PFSK-1 (cell line): ENCODE measurements around the gene OSTM1.

Experiments used
- FOXP2 ChIP-seq: optimal IDR thresholded peaks from 2 replicates; pipeline ENCODE3; 2011; ENCODE audit warnings: borderline replicate concordance, control low read depth, inconsistent platforms; ENCODE audit not compliant: insufficient read depth; ENCODE audit errors: extremely low read length, extremely low read depth
- POLR2AphosphoS5 ChIP-seq: IDR thresholded peaks from 2 replicates; pipeline ENCODE4 v1.6.1; 2012; ENCODE audit warnings: low read depth, mild to moderate bottlenecking, control low read depth, low read length, moderate library complexity
- REST ChIP-seq, 2 experiments: IDR thresholded peaks; 2 replicates each; pipeline versions ENCODE4 v1.6.1 to v1.8.0; 2011 to 2012; ENCODE audit warnings: low read depth in 2 of 2, low read length in 2 of 2, control low read depth in 1 of 2, inconsistent platforms in 1 of 2, mild to moderate bottlenecking in 1 of 2, moderate library complexity in 1 of 2; ENCODE audit not compliant: insufficient read depth in 1 of 2
- SIN3A ChIP-seq: IDR thresholded peaks from 2 replicates; pipeline ENCODE4 v1.6.1; 2012; ENCODE audit warnings: mild to moderate bottlenecking, low read length, moderate library complexity, borderline replicate concordance; ENCODE audit not compliant: insufficient read depth
- TAF1 ChIP-seq: IDR thresholded peaks from 2 replicates; pipeline ENCODE4 v1.6.1; 2012; ENCODE audit warnings: low read length, control low read depth, borderline replicate concordance; ENCODE audit not compliant: insufficient read depth

- TF ChIP-seq FOXP2 (no peak), REST (IDR thresholded peaks at IDR 0.05; ENCODE audit: insufficient read depth in 1 of 2, low read depth in 2 of 2, low read length in 2 of 2) (no peak), POLR2AphosphoS5 (no peak), SIN3A (no peak), TAF1 (no peak)
These were observed 5.7 kb upstream of the OSTM1 start for GRCh38 chr6:108080010-108080780.
